MG63 (cell line): Measurements from ENCODE around the gene SND1. TPM values are rescaled to one million over a fixed set of nuclear protein-coding genes. Genes with fewer than 3 reads are reported as not detected.
A peak's percentile ranks its signal among the peaks of the same experiment; 100 is the strongest.

Experiments used
- DNase-seq: peaks from one replicate; pipeline ENCODE4 v3.0.0-alpha.2; 2020
- H3K27me3 ChIP-seq: fragments of 250-450 bp; sonication (Bioruptor Pico); 2 replicates; pipeline ENCODE4 v1.5.1; 2020; ENCODE audit warnings: mild to moderate bottlenecking, moderate library complexity
- H3K36me3 ChIP-seq: fragments of 250-450 bp; sonication (Bioruptor Pico); 2 replicates; pipeline ENCODE4 v1.5.1; 2020; ENCODE audit warnings: mild to moderate bottlenecking, moderate library complexity
- H3K4me3 ChIP-seq: fragments of 250-450 bp; sonication (Bioruptor Pico); 2 replicates; pipeline ENCODE4 v1.5.1; 2020; ENCODE audit warnings: mild to moderate bottlenecking, moderate library complexity
- H3K9me3 ChIP-seq: fragments of 250-450 bp; sonication (Bioruptor Pico); 2 replicates; pipeline ENCODE4 v1.5.1; 2020; ENCODE audit warnings: mild to moderate bottlenecking, moderate library complexity
- total RNA-seq: library from RNA; depleted of rRNA; stranded (reverse); fragments of >200 nt; shearing (Covaris generic); gene quantifications from 2 replicates; pipeline ENCODE4 v1.2.3, GENCODE V29; 2014; ENCODE audit warnings: low replicate concordance

SND1 gene
- total RNA-seq, 1 experiment from 2014 or later, result 66.4 TPM

DNA sequence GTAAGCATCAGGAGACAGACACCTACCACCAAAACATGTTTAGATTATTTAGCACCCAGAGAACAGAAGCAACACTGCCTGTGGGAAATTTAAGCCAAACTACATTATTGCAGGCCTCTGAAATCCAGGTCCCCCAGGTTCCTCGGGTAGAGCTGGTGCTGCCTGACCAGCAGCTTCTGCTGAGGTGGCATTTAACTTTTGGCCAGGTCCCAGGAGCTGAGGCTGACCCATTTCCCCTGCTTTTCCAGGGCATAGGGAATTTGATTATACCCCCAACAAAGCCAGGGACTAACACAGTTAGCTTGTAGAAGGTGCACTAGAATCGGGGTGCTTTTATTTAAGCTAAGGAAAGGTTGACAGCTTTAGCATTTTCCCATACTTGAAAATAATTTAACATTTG lies 374.6 kb downstream of the SND1 start:
- Histone ChIP-seq H3K9me3 (no peaks in the 10 kb centered on the region), H3K27me3 (no peaks in the 10 kb centered on the region), H3K4me3 (no peak overlapping the region), H3K36me3 (no peaks in the 10 kb centered on the region)
- DNase-seq, result no peak

DNA sequence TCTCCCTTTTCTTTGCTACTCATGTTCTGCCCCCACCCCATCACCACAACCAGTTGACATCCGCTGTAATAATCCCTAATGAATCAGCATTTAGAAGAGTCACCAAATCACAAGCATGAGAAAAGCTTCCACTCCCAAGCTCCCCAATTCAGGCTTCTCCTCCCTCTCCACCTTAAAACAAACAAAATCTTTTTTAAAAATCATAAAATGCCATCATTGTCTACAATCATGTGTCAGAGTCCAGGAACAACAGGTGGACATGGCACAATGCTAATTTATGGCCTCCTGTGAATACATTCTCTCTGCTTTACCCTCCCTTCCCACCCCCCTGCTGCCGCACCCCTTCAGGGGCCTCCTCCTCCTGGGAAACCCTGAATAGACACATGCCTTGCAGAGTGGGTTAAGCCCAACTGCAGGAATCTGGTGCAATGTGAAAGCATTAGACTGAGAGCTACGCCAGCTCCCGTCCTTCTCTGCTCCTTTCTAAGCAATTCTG lies 375.5 kb downstream of the SND1 start:
- no peaks in the 10 kb centered on the region for H3K27me3 ChIP-seq
- no peak overlapping the region for H3K4me3 ChIP-seq
- no peaks in the 10 kb centered on the region for H3K9me3 ChIP-seq
- H3K36me3 ChIP-seq, result no peaks in the 10 kb centered on the region
- DNase-seq, result no peak

DNA sequence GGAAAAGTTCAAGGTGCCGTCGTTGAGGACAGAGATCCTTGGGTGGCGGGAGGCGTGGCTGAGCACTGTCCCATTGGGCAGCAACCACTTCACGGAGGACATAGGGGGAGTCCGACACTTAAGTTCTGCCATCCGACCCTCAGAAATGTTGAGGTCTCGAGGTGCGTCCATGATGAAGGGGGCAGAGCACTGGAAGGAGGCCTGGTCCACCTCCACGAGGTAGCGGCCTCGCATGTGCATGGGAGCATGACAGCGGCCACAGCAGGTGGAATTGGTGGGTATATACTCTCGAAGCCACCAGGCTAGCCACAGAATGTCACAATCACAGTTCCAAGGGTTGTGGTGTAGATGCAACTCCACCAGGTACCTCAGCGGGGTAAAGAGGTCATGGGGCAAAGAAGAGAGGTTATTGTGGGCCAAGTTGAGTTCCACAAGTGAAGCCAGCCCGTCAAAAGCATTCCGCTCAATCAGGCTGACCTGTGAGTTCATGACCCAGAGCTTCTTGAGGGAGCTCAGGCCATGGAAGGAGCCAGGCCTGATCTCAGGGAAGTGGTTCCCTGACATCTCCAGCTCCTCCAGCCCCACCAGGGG lies 377.5 kb downstream of the SND1 start:
- H3K27me3 ChIP-seq, result no peaks in the 10 kb centered on the region
- no peaks in the 10 kb centered on the region for H3K9me3 ChIP-seq
- no peak for DNase-seq
- H3K36me3 ChIP-seq, result no peaks in the 10 kb centered on the region
- H3K4me3 ChIP-seq, result no peak overlapping the region

DNA sequence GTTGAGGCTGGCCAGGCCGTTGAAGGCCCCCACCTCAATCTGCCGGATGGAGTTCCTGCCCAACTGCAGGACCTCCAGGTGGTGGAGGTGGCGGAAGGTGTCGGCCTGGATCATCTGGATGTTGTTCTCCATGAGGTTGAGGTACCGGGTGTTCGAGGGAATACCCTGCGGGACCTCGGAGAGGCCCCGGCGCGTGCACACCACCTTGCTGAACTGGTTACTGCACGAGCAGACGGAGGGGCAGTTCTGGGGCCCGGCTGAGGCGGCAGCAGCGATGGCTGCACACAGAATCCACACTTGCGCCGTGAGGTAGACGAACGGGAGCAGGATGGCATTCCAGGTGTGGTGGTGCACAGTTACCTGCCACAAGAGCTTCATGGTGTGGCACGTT lies 378.3 kb downstream of the SND1 start:
- H3K27me3 ChIP-seq, result no peaks in the 10 kb centered on the region
- H3K36me3 ChIP-seq, result no peaks in the 10 kb centered on the region
- H3K4me3 ChIP-seq, result no peak overlapping the region
- H3K9me3 ChIP-seq, result no peaks in the 10 kb centered on the region
- no peak for DNase-seq

DNA sequence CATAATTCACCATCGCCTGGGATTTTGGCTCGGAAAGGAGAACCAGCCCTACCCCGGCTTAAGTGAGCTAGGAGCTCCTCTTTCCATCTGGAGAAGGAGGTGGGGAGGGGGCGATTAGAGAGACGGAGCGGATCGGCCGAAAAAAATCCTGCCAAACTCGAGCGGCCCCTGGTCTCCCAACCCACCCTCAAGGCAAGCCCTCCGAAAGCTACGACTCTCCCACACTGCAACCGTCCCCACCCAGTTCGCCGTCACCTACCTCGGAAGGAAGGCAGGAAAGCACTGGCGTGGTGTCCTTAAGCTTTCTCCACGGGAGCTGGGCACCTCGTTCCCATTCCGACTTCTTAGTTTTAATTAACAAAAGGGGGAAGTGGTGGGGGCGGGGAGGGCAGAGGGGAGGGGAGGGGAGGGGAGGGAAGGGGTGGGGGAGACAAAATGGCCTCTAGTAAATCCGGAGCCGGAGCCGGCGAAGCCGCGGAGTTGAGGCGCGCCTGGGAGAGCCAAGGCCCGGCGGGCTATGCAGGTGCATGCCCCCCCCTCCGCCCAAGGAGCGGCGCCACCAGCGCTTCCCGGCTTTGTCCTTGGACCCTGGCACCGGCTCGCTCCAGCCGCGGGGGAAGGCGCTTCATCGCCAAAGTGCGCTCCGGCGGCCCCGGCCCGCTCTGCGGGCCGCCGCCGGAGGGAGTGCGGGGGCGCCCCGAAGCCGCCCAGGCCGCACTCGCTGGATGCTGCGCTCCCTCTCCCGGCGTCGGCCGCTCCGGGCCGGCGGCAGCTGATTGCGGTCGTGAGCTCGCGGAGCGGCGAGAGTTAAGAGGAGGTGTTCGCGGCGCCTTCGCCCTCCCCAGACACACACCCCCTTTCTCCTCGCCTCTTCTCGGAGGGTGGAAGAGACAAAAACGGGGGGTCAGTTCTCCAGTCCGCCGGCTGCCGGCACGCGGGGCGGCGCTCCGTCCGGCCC lies 378.9 kb downstream of the SND1 start, which contains the start of gene LRRC4:
LRRC4 (minus strand) TSS at position 784 of the 958 bp plus-strand sequence. CDS start 797 bp downstream, outside the sequence.
- Histone ChIP-seq H3K4me3 (no peak within 1 kb of the TSS), H3K27me3 (no peaks in the 10 kb centered on the region), H3K36me3 (no peaks in the 10 kb centered on the region), H3K9me3 (no peaks in the 10 kb centered on the region)
- DNase-seq, result no peak

DNA sequence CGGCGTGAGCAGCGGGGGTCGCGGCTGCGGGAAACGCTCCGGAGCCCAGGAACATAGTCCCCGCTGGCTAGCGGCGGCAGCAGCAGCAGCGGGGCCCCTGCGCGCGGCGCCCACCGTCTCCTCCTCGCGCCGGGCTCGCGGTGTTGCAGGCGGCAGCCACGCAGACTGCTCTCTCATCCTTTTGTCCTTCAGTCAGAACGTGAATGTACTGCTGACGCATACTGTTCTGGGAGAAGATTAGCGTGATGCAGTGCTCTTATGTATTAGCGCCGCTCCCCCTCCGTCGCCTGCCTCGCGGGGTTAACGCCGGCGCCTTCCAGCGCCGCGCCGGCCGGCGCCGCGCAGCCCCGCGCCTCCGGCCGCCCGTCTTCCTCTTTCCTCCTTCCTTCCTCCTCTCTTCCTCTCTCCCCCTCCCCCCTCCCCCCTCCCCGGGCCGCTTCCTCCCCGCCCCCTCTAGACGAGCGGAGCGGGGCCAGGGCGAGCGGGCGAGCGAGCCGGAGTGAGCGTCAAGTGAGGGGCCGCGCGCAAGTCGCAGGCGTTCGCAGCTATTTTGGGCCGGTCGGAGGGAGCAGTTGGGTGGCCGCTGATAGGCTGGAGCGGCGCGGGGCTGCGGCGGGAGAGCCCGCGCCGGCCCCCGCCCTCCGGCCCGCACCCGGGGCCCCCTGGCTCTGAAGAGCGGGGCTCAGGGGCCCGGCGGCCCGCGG lies 380.1 kb downstream of the SND1 start:
- Histone ChIP-seq H3K36me3 (no peaks in the 10 kb centered on the region), H3K27me3 (no peaks in the 10 kb centered on the region), H3K9me3 (no peaks in the 10 kb centered on the region), H3K4me3 (no peak overlapping the region)
- no peak for DNase-seq

DNA sequence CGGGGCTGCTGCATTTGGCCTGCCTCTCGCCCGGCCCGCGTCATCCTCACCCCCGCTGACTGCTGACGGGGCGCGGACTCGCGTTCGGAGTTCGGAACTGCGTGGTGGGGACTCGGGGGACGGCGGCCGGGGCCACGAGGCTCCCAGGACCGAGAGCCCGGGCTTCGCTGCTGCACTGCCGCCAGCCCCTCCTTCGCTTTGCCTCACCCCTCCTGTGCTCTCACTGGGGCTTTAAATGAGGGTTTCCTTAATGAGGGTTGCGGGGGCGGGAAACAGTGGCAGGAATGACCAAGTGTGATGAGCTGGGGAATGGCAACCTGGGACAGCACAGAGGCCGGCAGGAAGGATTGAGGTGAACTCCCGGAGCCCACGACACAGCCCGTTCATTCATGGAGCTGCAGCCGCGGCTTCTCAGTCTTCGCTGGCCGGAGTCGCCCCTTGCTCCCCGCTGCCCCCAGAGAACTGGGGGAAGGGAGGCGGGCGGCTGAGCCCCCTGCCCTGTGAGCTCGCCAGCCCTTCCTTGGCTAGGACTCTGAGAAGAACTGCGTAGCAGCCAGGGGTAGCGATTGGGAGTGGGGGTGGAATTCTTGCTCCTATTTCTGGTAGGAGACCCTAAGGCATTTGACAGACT lies 380.7 kb downstream of the SND1 start:
- no peak overlapping the region for H3K4me3 ChIP-seq
- no peaks in the 10 kb centered on the region for H3K27me3 ChIP-seq
- no peaks in the 10 kb centered on the region for H3K36me3 ChIP-seq
- no peak for DNase-seq
- H3K9me3 ChIP-seq, result no peaks in the 10 kb centered on the region

DNA sequence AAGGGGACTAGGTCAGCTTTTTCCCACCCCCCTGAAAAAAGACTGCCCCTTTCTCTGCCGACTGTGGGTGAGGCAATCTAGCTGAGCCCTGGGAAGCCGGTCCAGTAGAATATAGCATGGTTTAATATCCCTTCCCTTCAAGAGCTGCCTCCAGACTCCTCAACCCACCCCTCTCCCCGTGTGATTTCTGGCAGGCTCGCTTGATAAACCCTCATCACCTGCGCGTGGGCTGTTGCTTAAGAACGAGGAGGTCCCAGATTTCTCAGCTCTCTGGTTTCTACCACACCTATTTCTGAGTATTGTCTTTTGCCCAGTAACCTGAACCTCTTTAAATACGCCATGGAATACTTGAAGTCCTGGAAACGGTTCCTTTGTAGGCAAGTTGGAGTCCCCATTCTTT lies 381.3 kb downstream of the SND1 start:
- Histone ChIP-seq H3K4me3 (no peak overlapping the region), H3K27me3 (no peaks in the 10 kb centered on the region), H3K9me3 (no peaks in the 10 kb centered on the region), H3K36me3 (no peaks in the 10 kb centered on the region)
- DNase-seq, result no peak

DNA sequence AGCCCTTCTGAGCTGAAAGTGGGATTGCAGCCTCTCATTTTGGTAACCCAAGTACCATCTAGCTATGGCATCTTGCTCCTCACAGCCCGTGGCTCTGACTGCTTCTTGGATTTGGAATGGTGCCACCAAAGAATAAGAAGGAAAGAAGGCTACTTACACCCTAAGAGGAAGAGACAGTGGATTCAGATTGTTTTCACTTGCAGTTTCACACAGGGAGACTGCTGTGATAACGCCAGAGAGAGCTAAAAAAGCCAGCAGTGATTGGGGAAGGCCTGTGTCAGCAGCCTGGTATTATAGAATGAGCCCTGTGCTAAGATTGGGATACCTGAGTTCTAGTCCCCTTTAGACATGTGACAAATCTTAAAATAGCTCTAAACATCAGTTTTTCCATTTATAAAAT lies 382.8 kb downstream of the SND1 start:
- Histone ChIP-seq H3K36me3 (no peaks in the 10 kb centered on the region), H3K27me3 (no peaks in the 10 kb centered on the region), H3K9me3 (no peaks in the 10 kb centered on the region), H3K4me3 (no peak overlapping the region)
- no peak for DNase-seq

DNA sequence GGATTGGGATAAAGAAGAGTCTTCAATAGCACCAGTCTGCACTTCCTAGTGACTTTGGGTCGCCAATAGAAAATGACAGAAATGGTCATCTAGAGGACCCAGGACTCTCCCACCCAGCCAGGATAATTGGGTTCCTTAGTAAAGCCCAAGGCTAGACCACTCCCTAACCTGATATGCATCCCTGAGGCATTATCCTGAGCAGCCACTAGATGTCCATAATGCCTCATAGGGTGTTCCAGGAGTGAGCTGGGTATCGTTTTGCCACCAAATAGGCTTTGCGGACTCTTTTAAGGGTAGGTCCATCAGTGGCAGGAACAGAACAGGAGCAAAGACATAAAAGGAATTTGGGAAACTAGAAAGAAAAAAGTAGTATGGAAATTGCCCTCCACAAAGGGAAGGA lies 383.7 kb downstream of the SND1 start:
- H3K27me3 ChIP-seq, result no peaks in the 10 kb centered on the region
- DNase-seq, result no peak
- no peaks in the 10 kb centered on the region for H3K9me3 ChIP-seq
- H3K36me3 ChIP-seq, result no peaks in the 10 kb centered on the region
- no peak overlapping the region for H3K4me3 ChIP-seq

DNA sequence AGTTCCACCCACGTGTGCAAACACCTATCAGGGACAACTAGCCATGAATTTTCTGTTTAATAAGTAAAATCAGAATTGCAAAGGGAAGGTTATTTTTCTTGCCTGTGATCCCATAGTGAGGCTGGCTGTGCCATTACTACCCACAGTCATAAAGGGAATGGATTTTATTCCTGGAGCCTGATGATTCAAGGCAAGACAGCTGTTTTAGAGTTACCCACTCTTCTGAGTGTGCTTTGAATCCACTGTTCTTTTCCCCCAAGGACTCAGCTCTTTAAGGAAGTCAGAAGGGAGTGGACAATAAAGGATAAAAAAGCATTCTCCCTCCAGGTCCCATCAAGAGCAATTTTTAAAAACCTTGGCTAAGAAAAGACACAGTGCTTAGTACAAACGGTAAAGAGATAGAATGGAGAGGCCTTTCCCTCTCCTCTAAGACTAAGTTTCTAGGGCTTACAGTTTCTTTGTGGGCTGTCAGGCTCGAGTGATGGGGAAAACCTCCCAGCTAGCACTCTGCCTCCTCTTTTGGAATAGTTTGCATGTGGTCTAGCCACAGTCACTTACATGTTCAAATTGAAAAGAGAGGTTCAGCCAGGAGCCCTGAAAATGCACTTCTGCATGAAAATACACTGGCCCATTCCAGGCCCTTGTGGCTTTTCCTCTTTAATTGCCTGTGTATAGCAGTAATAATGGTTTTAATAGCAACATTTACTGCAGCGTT lies 384.4 kb downstream of the SND1 start:
- Histone ChIP-seq H3K27me3 (no peaks in the 10 kb centered on the region), H3K36me3 (no peaks in the 10 kb centered on the region), H3K4me3 (no peak overlapping the region), H3K9me3 (no peaks in the 10 kb centered on the region)
- no peak for DNase-seq

DNA sequence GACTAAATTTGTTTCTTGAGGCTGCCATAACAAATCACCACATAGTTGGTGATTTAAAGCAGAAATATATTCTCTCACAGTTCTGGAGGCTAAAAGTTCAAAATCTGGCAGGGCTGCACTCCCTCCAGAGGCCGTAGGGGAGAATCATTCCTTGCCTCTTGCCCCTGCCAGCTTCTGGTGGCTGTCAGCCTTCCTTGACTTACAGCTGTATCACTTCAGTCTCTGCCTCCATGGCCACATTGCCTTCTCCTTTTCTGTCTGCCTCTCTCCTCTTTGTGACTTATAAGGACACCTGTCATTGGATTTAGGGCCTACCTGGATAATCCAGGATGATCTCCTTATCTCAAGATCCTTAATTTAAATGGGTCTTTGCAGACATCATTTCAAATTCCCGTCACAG lies 385.1 kb downstream of the SND1 start:
- Histone ChIP-seq H3K4me3 (no peak overlapping the region), H3K27me3 (no peaks in the 10 kb centered on the region), H3K9me3 (no peaks in the 10 kb centered on the region), H3K36me3 (no peaks in the 10 kb centered on the region)
- no peak for DNase-seq

DNA sequence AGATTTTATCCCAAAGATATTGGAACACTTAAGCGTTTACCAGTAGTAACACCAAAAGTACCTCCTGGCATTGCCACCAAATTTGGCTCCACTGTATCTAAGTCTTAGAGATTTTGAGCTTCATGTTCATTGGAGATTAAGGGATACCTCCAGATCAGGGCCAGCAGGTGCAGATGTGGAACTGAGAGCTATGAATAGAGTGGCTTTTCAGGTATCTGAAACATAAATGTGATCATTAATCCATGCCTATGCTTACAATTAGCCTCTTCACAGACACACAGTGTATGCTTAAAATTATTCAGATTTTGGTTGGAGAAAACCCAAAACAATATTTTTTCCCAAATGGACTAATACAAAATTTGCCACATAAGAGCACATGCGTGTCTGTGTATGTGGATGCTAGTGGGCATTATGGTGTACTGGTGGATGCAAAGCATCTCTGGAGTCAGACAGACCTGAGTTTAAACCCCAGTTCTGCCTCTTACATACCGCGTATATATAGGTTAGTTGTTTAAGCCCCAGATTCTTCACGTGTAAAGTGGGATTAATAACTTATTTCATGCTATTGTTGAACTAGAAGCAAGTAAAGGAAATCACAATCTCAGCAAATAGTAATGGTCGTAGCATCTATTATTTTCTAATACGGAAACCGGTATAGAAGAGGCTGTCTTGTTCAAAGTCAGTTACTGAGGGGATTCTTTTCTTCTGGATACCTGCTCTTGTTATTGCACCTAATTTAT lies 386.1 kb downstream of the SND1 start:
- Histone ChIP-seq H3K4me3 (no peak overlapping the region), H3K27me3 (no peaks in the 10 kb centered on the region), H3K36me3 (no peaks in the 10 kb centered on the region), H3K9me3 (no peaks in the 10 kb centered on the region)
- DNase-seq, result no peak

DNA sequence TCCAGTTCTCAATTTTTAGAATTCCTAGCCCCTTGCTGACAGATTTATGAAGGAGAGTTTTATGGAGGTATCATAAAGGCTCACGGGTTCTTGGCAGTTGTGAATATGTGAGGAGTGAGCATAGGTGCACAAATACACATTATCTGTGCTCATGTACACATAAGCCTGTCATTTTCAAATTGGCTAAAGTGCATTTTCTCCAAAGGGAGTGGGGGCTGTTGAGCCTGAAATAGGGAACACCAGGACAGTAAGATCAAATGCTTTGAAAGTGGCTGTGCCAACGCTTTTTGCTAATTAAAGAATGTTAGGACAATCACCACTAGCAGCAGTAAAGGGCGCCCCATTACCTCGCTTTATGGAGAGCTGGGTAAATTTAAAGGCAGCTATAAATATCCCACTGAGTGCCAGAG lies 387.6 kb downstream of the SND1 start:
- no peak overlapping the region for H3K4me3 ChIP-seq

DNA sequence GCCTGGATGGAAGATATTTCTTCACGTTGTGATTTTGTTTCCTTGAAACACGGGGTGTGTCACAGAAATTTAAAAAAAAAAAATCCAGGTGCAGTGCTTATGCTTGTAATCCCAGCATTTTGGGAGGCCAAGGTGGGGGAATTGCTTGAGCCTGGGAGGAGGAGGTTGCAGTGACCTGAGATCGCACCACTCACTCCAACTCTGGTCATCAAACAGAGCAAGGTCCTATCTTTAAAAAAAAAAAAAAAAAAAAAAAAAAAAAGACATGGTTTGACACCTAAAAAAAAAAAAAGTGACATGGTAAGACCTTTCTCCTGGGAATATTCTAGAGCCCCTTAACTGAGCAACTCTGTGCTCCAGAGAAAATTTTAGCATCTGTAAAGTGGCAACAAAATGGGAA lies 388.2 kb downstream of the SND1 start:
- Histone ChIP-seq H3K9me3 (no peaks in the 10 kb centered on the region), H3K4me3 (no peak overlapping the region), H3K36me3 (no peaks in the 10 kb centered on the region), H3K27me3 (no peaks in the 10 kb centered on the region)
- DNase-seq, result no peak

More for the DNA sequence above, 387.6 kb downstream of the SND1 start:
- DNase-seq, result no peak
- H3K27me3 ChIP-seq, result no peaks in the 10 kb centered on the region
- no peaks in the 10 kb centered on the region for H3K36me3 ChIP-seq
- H3K9me3 ChIP-seq, result no peaks in the 10 kb centered on the region

DNA sequence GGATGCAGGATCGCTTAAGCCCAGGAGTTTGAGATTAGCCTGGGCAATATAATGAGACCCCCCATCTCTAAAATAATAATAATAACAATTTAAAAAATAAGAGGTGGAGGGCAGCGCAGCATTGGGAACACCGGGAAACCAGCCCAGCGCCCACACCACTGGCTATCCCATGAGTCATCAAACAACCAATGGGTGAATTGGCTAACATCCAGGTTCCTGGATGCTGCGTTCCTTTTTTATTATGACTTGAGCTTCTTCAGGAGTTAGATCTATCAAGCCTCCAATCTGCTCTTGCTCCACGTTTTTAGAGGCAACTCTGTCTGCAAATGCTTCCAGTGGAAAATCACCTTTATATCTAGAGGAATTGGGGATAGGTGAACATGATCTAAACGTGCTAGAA lies 389.2 kb downstream of the SND1 start:
- DNase-seq, result peak; percentile 34

More for the DNA sequence above, 389.2 kb downstream of the SND1 start:
- no peaks in the 10 kb centered on the region for H3K27me3 ChIP-seq
- no peaks in the 10 kb centered on the region for H3K9me3 ChIP-seq
- no peak overlapping the region for H3K4me3 ChIP-seq
- no peaks in the 10 kb centered on the region for H3K36me3 ChIP-seq
